Motor neuron (in vitro differentiated cells): Measurements from ENCODE around the gene CPN1. TPM values are rescaled to one million over a fixed set of nuclear protein-coding genes. Genes with fewer than 3 reads are reported as not detected.
A peak's percentile ranks its signal among the peaks of the same experiment; 100 is the strongest.

Source experiments
- ATAC-seq, 8 experiments: fragments of 200-7000 bp; cut with Tn5 transposase; replicated peaks in 6 of 8; 2 replicates each; pipeline ENCODE4 v1.8.0; 2021; ENCODE audit warnings: mild to moderate bottlenecking in 8 of 8, moderate library complexity in 8 of 8
- H3K27ac ChIP-seq, 2 donors: fragments of 250-450 bp; sonication (Bioruptor Pico); 2 replicates each; pipeline ENCODE4 v1.9.0; 2021; ENCODE audit warnings: antibody characterized with exemption in 2 of 2, mild to moderate bottlenecking in 2 of 2, moderate library complexity in 1 of 2
- H3K4me1 ChIP-seq, 2 donors: fragments of 250-450 bp; sonication (Bioruptor Pico); replicated peaks in 1 of 2; 2 replicates each; pipeline ENCODE4 v1.6.1; 2021; ENCODE audit warnings: antibody characterized with exemption in 2 of 2, mild to moderate bottlenecking in 2 of 2, moderate library complexity in 1 of 2
- H3K4me3 ChIP-seq, 5 donors: fragments of 250-450 bp; sonication (Bioruptor Pico); 2 replicates each; pipeline ENCODE4 v1.9.0; 2021; ENCODE audit warnings: antibody characterized with exemption in 5 of 5, mild to moderate bottlenecking in 5 of 5, moderate library complexity in 4 of 5
- WGBS, 10 experiments: fragments of 450-650 bp; shearing (Covaris generic); methylation state at CpG; one replicate each; pipeline ENCODE4 v1.0.0; 2022; 5-methylcytosine and 5-hydroxymethylcytosine counted together
- in situ Hi-C, 9 experiments: fragments of 400-800 bp; cut with MboI; loops; one replicate each; pipeline ENCODE4 v1.15.0; 2021; ENCODE audit warnings: low sequenced_read_pairs in 9 of 9, low pct_unique_long_range_greater_than_20kb in 2 of 9; ENCODE audit not compliant: unreplicated experiment in 9 of 9
- total RNA-seq, 8 experiments: library from RNA; unstranded; fragments of 300-600 nt; gene quantifications; 2 replicates each; pipeline versions ENCODE4 v1.2.3 to v1.2.4, GENCODE V29; 2022

CPN1 gene
- total RNA-seq, 8 experiments from 2014 or later: 0.87 TPM; not detected in 7

DNA sequence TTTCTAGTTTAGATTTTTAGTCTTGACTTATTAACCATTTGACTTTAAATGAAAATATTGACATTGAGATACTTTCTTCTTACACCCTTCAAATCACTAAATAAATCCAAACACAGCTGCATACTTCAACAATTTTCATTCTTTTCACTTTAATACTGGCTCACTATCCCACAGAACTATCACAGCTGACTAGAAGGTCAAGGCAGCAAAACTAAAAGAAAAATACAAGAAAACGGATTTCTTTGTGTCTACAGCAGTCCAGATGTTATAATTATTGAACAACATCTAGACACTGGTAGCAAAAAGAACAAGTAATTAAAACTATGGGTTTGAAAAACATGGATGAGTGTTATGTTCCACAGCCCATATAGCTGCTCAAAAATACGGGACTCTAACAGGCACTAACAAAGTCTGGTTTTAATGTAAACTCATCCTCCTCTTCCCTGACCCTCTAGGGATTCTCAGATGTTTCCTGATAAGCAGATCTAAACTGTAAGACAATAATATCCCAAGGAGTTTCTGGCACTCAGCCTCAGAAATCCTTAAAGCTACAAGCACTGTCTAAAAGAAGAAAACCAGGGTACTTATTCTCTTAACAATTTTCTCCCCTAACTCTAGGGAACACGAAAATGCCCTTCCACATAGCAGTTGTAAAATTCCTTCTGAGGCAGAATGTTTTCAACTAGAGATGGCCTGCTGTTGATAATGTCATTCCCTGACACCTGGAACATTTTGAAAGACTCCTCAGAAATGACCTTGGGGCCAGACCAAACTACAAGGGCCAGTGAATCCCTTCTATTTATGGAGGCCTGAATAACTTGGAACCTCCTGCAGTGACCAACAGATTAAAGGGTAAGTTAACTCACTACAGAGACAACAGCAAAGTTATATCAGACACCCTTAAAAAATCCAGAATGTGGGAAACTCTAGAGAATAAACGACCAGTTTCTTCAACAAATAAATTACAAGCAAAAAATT, 84.7 kb downstream of the CPN1 start:
- Histone ChIP-seq H3K4me3 (no peak overlapping the region), H3K27ac (no peak overlapping the region)
- ATAC-seq: peak in 1 of 8 experiments; percentile 29

DNA sequence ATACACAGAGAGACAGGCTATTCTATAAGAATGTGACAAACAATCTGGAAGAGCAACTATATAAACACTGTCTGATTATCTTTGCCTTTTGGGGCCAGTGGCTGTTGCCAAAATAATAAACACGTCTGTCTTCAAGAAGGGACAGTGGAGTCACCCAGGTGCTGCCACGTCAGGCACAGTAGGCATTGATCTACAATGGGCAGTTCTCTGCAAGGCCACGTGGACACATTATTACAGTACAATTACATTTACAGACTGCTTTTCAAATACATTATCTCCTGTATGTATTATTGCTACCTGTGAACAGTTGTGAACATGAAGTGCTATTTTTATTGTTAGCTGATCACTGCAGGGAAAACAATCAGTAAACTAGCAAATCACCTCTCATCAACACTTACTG, 86.0 kb downstream of the CPN1 start:
- WGBS, 10 experiments: 60 to 94% (median 79%) methylated on average over 1 to 3 of the region's 3 CpGs; no CpG with 5 or more reads in 4 of the 10 experiments
- no peak overlapping the region for H3K27ac ChIP-seq
- ATAC-seq: no peak
- in situ Hi-C loops: no loop called here
- no peak overlapping the region for H3K4me3 ChIP-seq
- no peaks in the 10 kb centered on the region for H3K4me1 ChIP-seq

More for the DNA sequence above, 84.7 kb downstream of the CPN1 start:
- WGBS, 10 experiments: 10 to 93% (median 60%) methylated on average over 1 to 4 of the region's 4 CpGs
- H3K4me1 ChIP-seq: no peaks in the 10 kb centered on the region
- in situ Hi-C loops: no loop called here

DNA sequence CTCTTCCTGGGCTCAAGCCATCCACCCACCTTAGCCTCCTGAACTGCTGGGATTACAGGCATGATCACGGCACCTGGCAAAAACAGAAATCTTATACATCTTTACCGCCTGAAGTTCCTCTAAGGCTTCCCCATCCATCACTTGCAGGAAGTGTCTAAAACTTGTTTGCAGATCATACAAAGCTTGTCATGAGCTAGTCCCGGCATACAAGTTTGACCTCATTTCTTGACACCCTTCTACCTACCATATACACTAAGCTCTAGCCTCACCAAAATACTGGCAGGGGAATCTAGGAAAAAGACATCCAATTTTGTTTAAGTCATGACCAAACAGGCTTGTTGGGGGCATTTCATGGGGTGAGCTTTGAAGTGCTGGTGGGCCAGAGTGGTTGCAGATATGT, 86.4 kb downstream of the CPN1 start:
- ATAC-seq: no peak
- Histone ChIP-seq H3K4me3 (no peak overlapping the region), H3K4me1 (no peaks in the 10 kb centered on the region), H3K27ac (no peak overlapping the region)
- in situ Hi-C loops: no loop called here
- 83 to 100% (median 100%) methylated on average over 2 to 3 of the region's 3 CpGs; no CpG with 5 or more reads in 5 of the 10 experiments for WGBS, 10 experiments

- Histone ChIP-seq H3K4me3 (no peak overlapping the region), H3K27ac (no peak overlapping the region), H3K4me1 (no peaks in the 10 kb centered on the region)
- in situ Hi-C loops: no loop called here
- WGBS, 10 experiments: 80 to 100% (median 100%) methylated on average over 1 to 3 of the region's 5 CpGs; no CpG with 5 or more reads in 4 of the 10 experiments
- ATAC-seq: no peak
Measured at GRCh38 chr10:99994801-99995200, 86.9 kb downstream of the CPN1 start.

GRCh38 chr10:99993701-99994689, 87.7 kb downstream of the CPN1 start:
- peak; percentile 88 to 99 (median 94) for ATAC-seq
- in situ Hi-C loops: no loop called here
- WGBS, 10 experiments: 8 to 92% (median 62%) methylated on average over 2 to 8 of the region's 8 CpGs
- Histone ChIP-seq H3K27ac (no peak overlapping the region), H3K4me3 (no peak overlapping the region), H3K4me1 (no peaks in the 10 kb centered on the region)

Other genes starting within 250 kb of the CPN1 start
- gene DNMBP, start 71.9 kb downstream of the CPN1 start, total RNA-seq: 10 to 100 TPM in 4 of 8 experiments, 1 to 10 TPM in 4; 3.3 to 24.0 (median 9.9) TPM
- 10 to 100 TPM in 6 of 8 experiments, 1 to 10 TPM in 2; 6.7 to 27.9 (median 18.3) TPM for gene ERLIN1, start 104.2 kb upstream of the CPN1 start, total RNA-seq
- 10 to 100 TPM in 7 of 8 experiments, 1 to 10 TPM in 1; 9.4 to 22.5 (median 15.3) TPM for gene CHUK, start 147.7 kb upstream of the CPN1 start, total RNA-seq
- 10 to 100 TPM; 17.8 to 30.8 (median 21.4) TPM for gene CWF19L1, start 185.8 kb upstream of the CPN1 start, total RNA-seq
- gene BLOC1S2, start 204.8 kb upstream of the CPN1 start, total RNA-seq: 100 to 1,000 TPM in 1 of 8 experiments, 10 to 100 TPM in 7; 30.5 to 120 (median 66.8) TPM
- under 1 TPM in 5 of 8 experiments, not detected in 3; 0.24 to 0.36 (median 0.29) TPM for gene PKD2L1, start 248.4 kb upstream of the CPN1 start, total RNA-seq